Limb (tissue), 2 donors: ENCODE data around the gene R3HDM1.
"Not testable (repeated sequence)": the region's sequence is repeated elsewhere in the genome, so short reads cannot be mapped to it uniquely, and the experiment has no call there.

ENCODE experiments used
- DNase-seq, 2 donors: peaks; one replicate each; pipeline ENCODE4 v3.0.0-alpha.2; 2016; ENCODE audit errors: extremely low spot score in 2 of 2

R3HDM1 gene

DNA sequence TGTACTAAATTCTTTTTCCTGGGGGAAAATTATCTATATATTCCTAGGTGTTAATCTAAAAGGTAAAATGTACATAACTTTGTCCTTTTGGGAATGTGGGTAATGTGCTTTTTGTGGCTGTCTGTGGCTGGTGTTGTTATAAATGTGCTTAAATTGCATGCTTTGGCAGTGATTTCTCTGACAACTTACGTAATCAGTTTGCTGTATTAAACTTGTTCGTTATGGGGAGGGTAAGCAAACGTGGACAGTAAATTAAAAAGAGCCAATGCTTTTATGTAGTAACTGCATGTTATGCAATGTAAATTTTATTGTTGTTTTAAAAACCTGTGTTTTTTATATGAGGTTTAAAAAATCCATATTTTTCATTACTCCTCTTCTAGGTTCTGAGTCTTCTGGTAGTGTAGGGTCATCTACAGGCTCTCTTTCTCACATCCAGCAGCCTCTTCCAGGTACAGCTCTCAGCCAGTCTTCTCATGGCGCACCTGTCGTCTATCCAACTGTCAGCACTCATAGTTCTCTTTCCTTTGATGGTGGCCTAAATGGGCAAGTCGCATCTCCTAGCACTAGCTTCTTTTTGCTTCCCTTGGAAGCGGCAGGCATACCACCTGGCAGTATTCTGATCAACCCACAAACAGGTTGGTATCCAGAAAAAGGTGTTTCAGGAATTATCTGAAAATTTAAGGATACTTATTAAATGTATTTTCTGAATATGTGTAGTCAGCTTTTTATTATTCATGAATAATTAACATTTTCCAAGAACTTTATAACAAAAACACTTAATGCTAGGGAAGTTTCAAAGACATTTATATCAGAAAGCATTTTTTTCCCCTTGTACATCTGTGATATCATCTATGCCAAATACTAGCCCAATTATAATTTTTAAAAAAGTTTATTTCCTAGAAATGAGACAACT, 110.1 kb downstream of the R3HDM1 start:
- DNase-seq: no peak

DNA sequence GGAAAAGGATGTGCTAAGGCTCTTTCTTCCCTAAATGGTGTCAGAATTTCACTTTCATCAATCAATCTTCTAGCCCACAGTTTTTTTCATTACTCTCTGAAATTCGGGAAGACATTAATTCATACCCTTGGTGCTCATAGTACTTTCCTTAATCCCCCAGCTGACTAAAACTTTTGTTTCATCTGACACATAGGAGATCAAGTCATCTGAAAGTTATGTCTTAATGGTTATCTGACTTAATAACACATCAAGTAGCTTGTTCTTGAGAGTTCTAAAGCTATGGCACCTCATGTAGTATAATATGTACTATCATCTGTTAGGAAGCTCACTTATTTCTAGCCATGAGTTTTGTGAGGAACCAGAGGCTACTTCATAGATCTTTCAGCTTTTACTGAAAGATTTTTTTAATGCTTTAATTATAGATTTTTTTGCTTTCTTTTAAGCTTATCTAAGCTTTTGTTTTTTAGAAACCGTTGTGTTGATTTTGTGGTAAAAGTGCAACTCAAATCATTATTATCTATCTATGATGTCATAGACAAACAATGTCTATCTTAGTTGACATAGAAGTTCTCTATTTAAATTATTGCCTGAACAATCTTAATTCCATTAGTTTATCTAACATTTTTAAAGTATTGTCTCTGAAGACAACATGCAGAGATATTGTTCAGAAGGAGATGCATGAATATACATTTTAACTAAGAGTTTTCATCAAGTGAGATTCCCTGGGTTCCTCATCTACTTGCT, 116.7 kb downstream of the R3HDM1 start:
- DNase-seq: no peak

DNA sequence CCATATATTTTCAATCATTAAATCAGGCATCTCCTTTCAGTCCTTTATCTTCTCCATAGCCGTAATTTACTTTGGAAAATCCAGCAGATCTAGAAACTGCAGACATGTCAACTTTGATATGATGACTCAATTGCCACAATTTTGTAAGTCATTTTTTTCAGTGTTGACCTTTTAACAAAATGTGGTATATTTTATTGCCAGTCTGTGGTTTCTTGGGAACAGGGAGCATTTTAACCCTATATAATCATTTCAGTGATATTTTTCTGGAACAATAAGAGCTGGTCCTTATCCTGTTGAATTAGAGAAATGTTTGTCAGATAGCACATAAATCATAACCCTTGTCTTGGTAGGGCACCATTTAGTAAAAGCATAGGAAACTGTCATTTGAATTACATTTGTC, 119.4 kb downstream of the R3HDM1 start:
- DNase-seq: no peak

DNA sequence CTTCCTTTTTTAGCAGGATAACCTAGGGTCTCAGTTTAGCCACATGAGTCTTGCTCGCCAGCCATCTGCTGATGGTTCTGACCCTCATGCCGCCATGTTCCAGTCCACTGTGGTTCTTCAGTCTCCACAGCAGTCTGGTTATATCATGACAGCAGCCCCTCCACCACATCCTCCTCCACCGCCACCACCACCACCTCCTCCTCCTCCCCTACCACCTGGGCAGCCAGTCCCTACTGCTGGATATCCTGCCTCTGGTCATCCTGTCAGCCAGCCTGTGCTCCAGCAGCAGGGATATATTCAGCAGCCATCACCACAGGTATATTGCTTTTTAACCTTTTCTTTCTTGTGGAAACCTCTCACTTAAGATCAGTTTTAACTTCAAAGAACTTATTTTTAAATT, 120.4 kb downstream of the R3HDM1 start:
- DNase-seq: no peak

DNA sequence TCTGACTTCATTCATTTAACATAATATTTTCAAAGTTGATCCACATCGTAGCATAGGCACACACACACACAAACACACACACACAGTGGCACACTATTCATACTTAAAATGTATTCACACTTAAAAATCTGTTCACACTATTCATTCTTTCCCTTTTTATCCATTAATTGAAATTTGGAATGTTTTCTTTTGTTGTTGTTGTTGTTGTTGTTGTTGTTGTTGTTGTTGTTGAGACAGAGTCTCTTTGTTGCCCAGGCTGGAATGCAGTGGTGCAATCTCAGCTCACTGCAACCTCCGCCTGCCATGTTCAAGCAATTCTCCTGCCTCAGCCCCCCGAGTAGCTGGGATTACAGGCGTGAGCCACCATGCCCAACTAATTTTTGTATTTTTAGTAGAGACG, 123.0 kb downstream of the R3HDM1 start:
- not testable (repeated sequence) for DNase-seq

DNA sequence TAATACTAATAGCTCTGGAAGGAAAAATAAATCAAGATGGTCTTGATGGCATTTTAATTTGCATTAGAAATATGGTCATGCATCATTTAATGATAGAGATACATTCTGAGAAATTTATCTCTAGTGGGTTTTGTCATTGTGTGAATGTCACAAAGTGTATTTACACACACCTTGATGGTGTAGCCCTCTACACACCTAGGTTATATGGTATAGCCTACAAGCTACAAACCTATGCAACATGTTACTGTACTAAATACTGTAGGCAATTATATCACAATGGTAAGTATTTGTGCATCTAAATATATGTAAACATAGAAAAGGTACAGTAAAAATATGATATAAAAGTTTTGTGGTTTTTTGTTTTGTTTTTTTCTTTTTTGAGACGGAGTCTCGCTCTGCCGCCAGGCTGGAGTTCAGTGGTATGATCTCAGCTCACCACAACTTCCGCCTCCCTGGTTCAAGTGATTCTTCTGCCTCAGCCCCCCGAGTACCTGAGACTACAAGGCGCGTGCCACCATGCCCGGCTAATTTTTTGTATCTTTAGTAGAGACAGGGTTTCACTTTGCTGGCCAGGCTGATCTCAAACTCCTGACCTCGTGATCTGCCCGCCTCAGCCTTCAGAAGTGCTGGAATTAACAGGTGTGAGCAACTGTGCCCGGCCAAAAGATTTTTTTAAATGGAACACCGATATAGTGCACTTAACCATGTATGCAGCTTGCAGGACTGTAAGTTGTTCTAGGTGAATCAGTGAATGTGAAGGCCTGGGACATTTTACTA, 126.7 kb downstream of the R3HDM1 start:
- no peak for DNase-seq

DNA sequence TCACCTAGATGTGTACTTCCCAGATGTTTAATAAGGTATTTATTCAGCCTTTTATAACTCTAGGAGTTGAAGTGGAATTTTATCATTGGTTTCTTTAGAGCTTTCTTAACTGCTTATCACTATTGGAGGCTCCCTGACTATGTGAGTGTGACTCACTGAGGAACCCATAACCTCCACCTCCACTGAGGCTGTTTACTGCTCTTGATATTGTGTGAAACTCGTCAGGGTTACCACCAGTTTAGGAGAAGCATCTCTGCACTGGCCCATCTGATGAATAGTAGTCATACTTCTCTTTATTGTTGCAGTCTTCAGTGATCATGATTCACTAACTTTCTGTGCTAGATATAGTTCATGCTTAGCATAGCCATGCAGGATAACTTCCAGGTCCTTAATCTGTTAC, 130.8 kb downstream of the R3HDM1 start:
- no peak for DNase-seq

DNA sequence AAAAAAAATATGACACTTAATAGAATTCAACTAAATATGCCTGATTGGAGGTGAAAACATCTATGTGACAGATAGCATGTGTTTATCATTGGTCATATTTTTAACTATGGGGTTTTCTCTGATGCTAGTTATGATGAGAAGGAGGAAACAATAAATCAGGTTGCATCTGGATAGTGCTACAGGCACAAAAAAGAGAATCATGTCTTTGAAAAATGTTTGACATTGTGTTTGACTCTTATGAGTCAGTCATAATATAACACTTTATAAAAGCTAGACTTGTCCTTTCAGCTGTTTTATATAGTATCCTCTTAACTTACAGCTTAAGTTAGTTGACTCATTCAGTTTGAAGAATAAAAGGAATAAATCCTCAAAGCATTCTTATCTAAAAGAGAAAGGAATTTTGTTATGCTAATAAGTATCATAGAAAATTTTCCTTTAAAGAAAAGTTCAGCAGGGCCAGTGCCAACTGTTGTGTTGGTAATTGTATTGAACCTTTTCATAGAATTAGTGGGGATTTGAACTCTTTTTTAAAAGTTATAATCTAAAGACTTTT, 131.9 kb downstream of the R3HDM1 start:
- DNase-seq: no peak

DNA sequence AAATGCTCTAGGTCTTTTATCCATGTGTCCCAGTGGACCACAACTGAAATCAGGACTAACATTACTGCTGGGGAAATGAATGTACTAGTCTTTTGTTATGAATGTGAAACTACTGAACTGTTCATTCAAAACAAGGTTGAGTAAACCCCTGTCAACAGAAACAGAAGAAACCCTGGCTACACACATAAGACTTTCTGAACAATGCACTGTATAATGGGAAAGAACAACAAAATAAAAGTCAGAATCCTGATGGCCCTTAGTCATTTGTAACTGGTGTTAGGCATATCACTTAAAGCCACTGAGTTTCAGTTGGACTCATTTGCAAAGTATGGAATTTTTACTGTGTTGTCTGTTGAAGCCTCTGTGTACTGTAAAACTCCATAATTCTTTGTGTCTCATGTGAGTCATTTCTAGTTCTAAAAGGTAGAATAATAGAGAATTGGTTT, 133.4 kb downstream of the R3HDM1 start:
- no peak for DNase-seq

DNA sequence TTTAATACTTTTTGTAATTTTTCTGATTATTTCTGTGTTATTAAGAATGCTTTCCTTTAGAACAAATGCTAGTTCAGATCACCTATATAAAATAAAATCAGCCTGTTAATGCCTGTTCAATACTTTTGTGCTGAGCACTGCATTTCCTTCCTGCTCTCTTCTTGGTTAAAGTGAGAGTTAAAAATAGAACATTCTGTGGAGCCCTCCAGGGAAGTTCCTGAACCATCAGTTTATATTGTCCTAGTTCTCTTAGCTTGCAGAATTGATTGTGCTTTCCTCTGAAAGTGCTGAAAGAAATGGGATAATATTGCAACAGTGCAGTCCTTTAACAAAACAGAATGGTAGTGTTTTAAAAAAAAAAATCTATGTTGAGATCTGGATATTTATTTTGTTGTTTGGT, 135.8 kb downstream of the R3HDM1 start:
- DNase-seq: peak in 1 of 2 donors; percentile 22

DNA sequence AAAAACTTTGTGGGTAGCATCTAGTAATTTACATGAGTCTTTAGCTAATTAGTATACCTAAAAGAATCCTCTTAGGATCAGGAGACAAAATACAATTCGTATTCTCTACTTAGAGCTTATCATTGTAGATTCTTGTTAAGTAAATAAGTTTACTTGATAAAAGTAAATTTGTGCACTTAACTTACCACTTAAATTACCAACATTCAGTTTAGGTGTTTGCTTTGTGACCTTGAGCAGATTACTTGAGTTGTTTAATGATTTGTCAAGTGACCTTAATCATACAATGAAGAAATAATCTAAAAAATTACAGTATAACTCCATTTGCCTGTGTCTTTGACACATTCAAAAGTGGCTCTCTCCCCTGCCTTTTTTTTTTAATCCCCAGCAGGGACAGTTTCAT, 143.2 kb downstream of the R3HDM1 start:
- no peak for DNase-seq

DNA sequence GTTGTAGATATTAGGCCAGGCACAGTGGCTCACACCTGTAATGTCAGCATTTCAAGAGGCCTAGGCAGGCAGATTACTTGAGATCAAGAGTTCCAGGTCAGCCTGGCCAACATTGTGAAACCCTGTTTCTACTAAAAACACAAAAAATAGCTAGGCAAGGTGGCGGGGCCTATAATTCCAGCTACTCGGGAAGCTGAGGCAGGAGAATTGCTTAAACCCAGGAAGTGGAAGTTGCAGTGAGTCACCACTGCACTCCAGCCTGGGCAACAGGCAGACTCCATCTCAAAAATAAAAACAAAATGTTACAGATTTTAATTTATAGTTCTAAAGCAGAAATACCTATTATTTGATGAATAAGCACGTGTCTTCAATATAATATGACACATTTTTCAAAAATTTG, 144.7 kb downstream of the R3HDM1 start:
- DNase-seq: no peak

DNA sequence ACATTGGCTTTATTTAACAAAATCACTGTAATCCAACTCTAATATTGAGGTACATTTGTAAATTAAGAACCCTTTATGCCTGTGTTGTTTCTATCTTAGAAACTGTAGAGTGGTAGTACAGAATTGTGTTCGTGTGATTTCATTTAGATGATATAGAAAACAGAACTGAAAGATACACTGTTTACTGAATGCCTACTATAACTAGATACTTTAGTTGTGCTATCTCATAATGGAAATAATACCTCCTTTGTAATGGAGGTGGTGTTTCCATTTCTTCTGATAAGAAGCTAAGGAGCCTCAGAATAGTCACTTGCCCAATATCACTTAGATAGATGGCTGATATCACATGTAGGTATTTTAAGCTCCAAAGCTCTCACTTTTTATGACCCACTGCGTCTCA, 147.8 kb downstream of the R3HDM1 start:
- no peak for DNase-seq

DNA sequence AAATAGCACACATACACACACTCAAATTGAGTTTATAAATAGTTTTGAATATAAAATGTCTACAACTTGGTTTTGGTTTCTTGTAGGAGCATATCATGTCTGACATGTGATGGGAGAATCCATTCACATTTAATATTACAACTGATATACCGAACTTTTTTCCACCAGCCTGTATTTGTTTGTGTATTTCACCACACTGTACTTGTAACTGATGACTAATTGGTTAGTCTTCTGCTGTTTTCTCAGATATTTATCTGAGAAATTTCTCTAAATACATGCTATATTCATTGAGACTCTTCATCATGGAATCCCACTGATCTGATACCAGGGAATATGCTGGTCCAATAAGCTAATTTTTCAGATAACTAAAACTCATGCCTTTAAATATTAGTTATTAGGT, 154.1 kb downstream of the R3HDM1 start:
- no peak for DNase-seq

DNA sequence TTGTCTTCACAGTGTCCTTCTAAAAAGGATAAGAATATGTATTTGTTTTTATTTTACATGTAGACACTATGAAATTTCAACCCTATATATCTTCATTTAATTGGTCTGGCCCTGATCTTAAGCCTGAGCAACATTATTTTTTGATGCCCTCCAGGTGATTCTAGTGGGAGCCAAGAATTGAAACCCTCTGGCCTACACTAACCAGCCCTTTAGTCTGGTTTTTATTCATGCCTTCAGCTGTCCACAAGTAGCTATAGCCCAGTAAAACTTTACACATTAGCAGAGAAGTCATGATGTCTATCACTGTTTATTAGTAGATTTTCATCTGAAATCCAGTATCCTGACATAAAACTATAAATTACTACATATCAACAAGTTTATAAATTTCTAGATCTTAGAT, 157.7 kb downstream of the R3HDM1 start:
- no peak for DNase-seq

DNA sequence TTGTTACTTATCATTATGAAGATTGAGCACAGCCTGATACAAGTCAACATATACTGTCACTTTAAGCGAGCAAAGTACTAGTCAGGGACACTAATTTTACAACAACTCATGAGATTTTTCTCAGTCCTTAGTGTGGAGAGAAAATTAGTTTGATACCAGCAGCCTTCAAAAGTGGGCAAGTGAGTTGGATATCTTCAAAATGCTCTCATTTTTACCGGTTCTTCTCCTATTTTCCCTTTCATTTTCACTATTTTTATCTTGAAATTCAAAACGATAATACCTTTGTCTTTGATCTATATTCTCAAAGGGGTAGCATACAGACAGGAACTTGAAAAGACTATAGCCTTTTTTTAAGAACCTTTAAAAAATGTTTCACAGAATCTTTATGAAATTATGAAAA, 158.4 kb downstream of the R3HDM1 start:
- no peak for DNase-seq

DNA sequence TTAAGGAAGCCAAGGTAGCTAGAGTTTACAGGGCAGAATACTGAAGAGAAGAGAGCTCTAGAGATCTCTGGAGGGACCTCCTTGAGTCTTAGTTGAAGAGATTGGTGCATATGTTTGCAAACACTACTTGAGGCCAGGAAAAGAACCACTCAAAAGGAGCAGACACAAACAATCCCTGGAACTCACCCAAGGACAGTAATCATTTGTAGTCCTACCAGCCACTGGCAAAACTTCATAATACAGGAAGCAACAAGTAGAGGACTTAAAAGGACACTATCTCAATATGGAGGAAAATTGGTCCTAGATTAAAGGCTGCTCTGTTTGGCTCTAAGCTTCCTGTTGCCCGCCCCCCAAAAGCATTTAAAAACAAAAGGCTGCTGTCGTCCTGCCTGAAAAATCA, 163.4 kb downstream of the R3HDM1 start:
- no peak for DNase-seq

DNA sequence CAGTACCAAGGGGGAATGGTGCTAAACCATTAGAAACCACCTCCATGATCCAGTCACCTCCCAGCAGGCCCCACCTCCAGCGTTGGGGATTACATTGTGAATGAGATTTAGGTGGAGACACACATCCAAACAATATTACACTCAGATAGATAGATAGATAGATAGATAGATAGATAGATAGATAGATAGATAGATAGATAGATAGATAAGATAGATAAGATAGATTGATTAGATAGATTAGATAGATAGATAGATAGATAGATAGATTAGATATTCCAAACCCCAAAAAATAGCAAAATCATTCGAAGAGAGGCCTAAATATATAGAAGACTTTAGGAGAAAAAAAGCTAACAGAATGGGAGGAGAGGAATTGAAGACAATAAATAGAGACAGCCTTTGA, 167.6 kb downstream of the R3HDM1 start:
- DNase-seq: no peak

DNA sequence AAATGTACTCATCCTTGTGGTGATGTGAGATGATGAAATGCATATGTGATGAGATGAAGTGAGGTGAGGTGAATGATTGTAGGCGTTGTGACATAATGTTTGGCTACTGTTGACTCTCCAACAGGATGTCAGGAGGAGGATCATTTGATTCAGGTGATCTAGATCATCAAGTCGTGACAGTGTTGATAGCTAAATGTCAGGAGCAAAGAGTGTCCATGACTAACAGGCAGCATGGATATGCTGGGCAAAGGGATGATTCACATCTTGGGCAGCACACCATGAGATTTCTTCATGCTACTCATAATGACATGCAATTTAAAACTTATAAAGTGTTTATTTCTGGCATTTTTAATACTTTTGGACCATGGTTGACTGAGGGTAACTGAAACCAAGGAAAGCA, 170.2 kb downstream of the R3HDM1 start:
- no peak for DNase-seq

DNA sequence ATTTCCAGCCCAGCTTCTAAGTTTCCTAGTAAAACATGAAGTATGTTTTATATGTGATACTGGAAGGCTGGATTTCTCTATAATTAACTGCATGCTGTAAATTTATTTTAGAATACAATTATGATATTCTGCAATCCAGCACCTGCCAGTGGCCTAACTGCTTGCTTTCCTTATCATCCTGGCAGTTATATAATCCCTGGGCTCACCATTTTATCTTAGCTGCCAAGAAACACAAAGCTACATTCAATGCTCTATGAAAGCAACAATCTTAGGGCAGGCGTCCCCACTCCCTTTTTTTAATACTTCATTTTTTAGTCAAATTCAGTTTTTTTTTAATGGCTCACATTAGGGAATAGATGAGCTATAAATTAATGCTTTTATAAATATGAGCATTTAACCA, 172.0 kb downstream of the R3HDM1 start:
- no peak for DNase-seq

DNA sequence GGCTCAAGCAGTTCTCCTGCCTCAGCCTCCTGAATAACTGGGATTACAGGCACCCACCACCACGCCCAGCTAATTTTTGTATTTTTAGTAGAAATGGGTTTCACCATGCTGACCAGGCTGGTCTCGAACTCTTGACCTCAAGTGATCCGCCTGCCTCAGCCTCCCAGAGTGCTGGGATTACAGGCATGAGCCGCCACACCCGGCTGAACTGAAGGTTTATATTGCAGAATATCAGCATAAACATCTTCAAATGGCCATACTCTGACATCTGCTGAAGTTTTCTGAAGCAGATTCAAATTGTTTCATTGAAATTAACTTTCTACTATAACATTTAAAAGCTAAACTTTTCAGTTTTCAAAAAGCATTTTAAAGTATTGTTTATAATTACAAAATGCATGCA, 172.8 kb downstream of the R3HDM1 start:
- not testable (repeated sequence) for DNase-seq

DNA sequence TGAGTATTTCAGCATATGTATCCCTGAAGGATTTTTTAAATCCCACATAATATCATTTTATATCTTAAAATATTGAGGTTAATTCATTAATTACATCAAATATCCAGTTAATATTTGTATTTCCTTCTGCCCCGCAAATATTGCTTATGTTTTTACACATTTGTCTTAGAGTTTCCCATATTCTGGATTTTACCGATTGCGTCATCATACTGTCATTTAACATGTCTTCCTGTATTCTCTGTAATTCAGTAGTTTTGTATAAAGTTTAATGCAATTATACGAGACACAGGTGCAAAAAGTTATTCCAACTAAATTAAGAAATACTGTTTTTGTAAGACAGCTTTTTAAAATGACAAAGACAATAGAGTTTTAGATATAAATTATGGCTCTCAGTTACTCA, 176.9 kb downstream of the R3HDM1 start:
- DNase-seq: no peak
